ENCODE data around the gene DEGS2. TPM values are rescaled to one million over a fixed set of nuclear protein-coding genes. Genes with fewer than 3 reads are reported as not detected.

Gene DEGS2
- total and polyA plus RNA-seq, 2 experiments from 2014 or later, result 1.4 TPM; not detected in 1

DNA sequence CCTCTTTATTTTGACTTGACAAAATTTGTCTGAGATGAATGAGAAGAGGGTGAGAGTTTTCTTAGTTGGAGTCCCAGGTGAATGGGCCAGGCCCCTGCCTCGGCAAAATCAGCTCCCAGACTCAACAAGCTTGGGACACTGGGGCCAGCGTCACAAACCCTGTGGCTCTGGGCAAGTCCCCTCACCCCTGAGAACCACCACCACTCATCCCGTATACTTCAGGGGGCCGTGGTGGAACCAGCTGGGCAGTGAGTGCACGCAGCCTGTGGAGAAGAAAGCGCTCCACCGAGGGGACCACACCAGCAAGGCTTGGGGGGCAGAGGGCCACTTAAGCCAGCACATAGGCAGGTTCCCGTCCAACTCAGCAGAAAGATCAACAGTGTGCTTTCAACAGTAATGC lies 40.2 kb downstream of the DEGS2 start:
- Histone ChIP-seq H4K20me1 (ENCODE audit: insufficient read depth) (no peaks in the 10 kb centered on the region), H3K9ac (no peak overlapping the region), H3F3A (ENCODE audit: insufficient read depth) (no peaks in the 10 kb centered on the region), H2AFZ (no peak overlapping the region), H3K4me1 (ENCODE audit: insufficient read depth) (no peaks in the 10 kb centered on the region), H3K4me3 (no peak overlapping the region), H3K27ac (no peak overlapping the region), H3K4me2 (ENCODE audit: unreplicated experiment) (no peak overlapping the region), H3K36me3 (ENCODE audit: low read depth) (no peaks in the 10 kb centered on the region), H3K9me2 (ENCODE audit: insufficient read depth) (no peaks in the 10 kb centered on the region), H3K27me3 (replicated peaks; ENCODE audit: insufficient read depth) (no peaks in the 10 kb centered on the region), H3K9me3 (ENCODE audit: low read depth) (no peaks in the 10 kb centered on the region), H3K79me2 (ENCODE audit: insufficient read depth) (no peaks in the 10 kb centered on the region)
- no peak for DNase-seq
- WGBS, 2 experiments (ENCODE audit: low coverage in 1 of 2, low lambda C conversion rate in 2 of 2, missing lambda C conversion rate in 2 of 2), result 94 to 97% methylated on average over 8 of the region's 8 CpGs
- in situ Hi-C loops (cut with MboI), result no loop called here
- TF ChIP-seq EZH2 (IDR thresholded peaks at IDR 0.05; ENCODE audit: insufficient read depth, poor library complexity, severe bottlenecking) (no peak), EZH2phosphoT487 (IDR thresholded peaks at IDR 0.05; ENCODE audit: insufficient read depth, low read depth) (no peak)

DNA sequence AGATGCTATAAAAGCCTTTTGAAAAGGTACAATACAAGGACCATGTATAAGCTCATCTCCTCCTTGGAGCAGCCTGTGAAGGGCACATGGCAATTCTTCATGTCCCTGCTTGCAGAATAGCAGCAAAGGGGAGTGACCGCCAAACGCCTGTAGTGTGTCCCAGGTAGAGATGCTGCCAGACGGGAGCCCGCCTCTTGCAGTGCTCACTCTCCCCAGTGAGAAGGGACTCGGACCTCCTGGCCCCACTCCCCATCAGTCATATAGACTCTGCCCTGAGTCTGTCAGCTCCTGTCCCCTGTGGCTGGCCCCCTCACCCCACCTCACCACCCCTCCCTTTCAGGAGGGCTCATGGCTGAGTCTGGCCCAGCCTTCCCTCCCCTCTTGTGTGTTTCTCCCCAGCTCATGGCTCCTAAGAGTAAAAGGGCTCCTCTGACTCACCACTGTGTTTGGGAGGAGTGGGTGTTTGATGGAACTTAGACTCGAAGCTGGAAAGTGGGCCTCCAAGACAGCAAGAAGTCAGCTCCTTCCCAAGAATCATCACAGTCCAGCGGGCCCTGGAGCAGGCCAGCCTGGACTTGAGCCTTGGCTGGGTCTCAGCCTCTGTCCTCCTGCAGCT lies 40.9 kb downstream of the DEGS2 start:
- Histone ChIP-seq H3K4me2 (ENCODE audit: unreplicated experiment) (no peak overlapping the region), H2AFZ (no peak overlapping the region), H3K36me3 (ENCODE audit: low read depth) (no peaks in the 10 kb centered on the region), H3K9me2 (ENCODE audit: insufficient read depth) (no peaks in the 10 kb centered on the region), H3K9ac (no peak overlapping the region), H4K20me1 (ENCODE audit: insufficient read depth) (no peaks in the 10 kb centered on the region), H3K27ac (no peak overlapping the region), H3K4me1 (ENCODE audit: insufficient read depth) (no peaks in the 10 kb centered on the region), H3K27me3 (replicated peaks; ENCODE audit: insufficient read depth) (no peaks in the 10 kb centered on the region), H3F3A (ENCODE audit: insufficient read depth) (no peaks in the 10 kb centered on the region), H3K4me3 (no peak overlapping the region), H3K9me3 (ENCODE audit: low read depth) (no peaks in the 10 kb centered on the region), H3K79me2 (ENCODE audit: insufficient read depth) (no peaks in the 10 kb centered on the region)
- no peak for DNase-seq
- 77% methylated on average over 6 to 7 of the region's 7 CpGs for WGBS, 2 experiments (ENCODE audit: low coverage in 1 of 2, low lambda C conversion rate in 2 of 2, missing lambda C conversion rate in 2 of 2)
- TF ChIP-seq EZH2 (IDR thresholded peaks at IDR 0.05; ENCODE audit: insufficient read depth, poor library complexity, severe bottlenecking) (no peak), EZH2phosphoT487 (IDR thresholded peaks at IDR 0.05; ENCODE audit: insufficient read depth, low read depth) (no peak)
- in situ Hi-C loops (cut with MboI), result no loop called here

DNA sequence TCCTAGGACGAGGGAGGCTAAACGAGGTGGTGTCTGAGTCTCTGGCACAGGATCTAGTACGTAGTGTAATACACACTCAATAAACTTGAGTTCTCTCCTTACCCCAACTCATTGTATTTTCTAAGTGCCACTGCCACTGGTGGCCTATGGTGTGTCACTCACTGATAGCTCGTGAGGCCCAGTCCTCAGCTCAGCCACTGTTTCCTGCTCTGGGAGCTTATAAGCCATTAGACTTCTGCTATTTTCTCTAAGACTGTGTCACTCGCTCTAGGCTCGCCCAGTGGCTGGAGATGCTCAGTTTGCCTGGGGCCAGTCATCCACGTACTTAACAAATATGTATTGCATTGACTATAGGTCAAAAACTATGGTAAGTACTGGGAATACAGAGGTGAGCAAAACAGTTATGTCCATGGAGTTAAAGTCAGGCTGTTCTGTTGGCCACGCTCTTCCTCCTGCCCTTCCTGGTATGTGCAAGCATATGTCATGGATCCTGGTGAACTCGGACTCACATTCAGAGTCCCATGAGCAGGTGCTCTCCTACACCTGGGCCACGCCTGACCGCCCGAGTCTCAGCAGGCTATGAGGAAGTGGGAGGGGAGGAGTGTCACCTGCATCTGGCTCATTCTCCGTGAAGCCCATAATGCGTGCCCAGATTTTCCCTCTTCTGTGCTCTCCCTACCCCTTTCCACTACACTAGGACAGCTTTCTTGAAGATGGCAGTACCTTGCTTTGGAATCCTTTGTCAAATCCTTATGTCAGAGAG lies 41.6 kb downstream of the DEGS2 start:
- Histone ChIP-seq H3K4me2 (ENCODE audit: unreplicated experiment) (no peak overlapping the region), H3K27me3 (replicated peaks; ENCODE audit: insufficient read depth) (no peaks in the 10 kb centered on the region), H3K9ac (no peak overlapping the region), H3K9me3 (ENCODE audit: low read depth) (no peaks in the 10 kb centered on the region), H3K79me2 (ENCODE audit: insufficient read depth) (no peaks in the 10 kb centered on the region), H3K27ac (no peak overlapping the region), H4K20me1 (ENCODE audit: insufficient read depth) (no peaks in the 10 kb centered on the region), H3K9me2 (ENCODE audit: insufficient read depth) (no peaks in the 10 kb centered on the region), H3F3A (ENCODE audit: insufficient read depth) (no peaks in the 10 kb centered on the region), H3K4me1 (ENCODE audit: insufficient read depth) (no peaks in the 10 kb centered on the region), H3K4me3 (no peak overlapping the region), H2AFZ (no peak overlapping the region), H3K36me3 (ENCODE audit: low read depth) (no peaks in the 10 kb centered on the region)
- WGBS, 2 experiments (ENCODE audit: low coverage in 1 of 2, low lambda C conversion rate in 2 of 2, missing lambda C conversion rate in 2 of 2), result 86 to 91% methylated on average over 14 of the region's 14 CpGs
- TF ChIP-seq EZH2phosphoT487 (IDR thresholded peaks at IDR 0.05; ENCODE audit: insufficient read depth, low read depth) (no peak), EZH2 (IDR thresholded peaks at IDR 0.05; ENCODE audit: insufficient read depth, poor library complexity, severe bottlenecking) (no peak)
- in situ Hi-C loops (cut with MboI), result no loop called here
- DNase-seq, result no peak

DNA sequence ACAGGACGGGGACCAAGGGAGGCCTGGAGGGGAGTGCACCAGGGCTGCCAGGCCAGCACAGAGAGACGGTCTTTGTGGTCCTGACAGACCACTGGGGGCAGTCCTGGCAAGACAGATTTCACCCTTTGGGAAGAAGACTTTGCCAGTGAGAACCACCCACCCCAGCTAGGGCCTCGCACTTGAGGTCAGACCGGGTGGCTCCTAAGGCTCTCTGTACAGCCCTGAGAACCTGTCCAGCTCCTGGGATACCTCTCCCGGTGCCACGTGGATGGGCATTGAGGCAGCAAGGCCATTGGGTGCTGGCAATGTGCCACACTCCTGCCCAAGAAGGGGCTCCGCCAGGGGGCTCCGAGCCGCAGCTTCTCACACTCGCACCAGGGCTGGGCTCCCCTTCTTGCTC lies 42.4 kb downstream of the DEGS2 start:
- no peaks in the 10 kb centered on the region for H3K9me3 ChIP-seq (ENCODE audit: low read depth)
- no peak overlapping the region for H2AFZ ChIP-seq
- no peak for DNase-seq
- TF ChIP-seq EZH2 (IDR thresholded peaks at IDR 0.05; ENCODE audit: insufficient read depth, poor library complexity, severe bottlenecking), result no peak
- TF ChIP-seq EZH2phosphoT487 (IDR thresholded peaks at IDR 0.05; ENCODE audit: insufficient read depth, low read depth), result no peak
- no peaks in the 10 kb centered on the region for H3K4me1 ChIP-seq (ENCODE audit: insufficient read depth)
- H3K27me3 ChIP-seq (replicated peaks; ENCODE audit: insufficient read depth), result no peaks in the 10 kb centered on the region
- in situ Hi-C loops (cut with MboI), result no loop called here
- 93 to 98% methylated on average over 9 to 10 of the region's 10 CpGs for WGBS, 2 experiments (ENCODE audit: low coverage in 1 of 2, low lambda C conversion rate in 2 of 2, missing lambda C conversion rate in 2 of 2)
- H3K4me3 ChIP-seq, result no peak overlapping the region
- H3F3A ChIP-seq (ENCODE audit: insufficient read depth), result no peaks in the 10 kb centered on the region
- H4K20me1 ChIP-seq (ENCODE audit: insufficient read depth), result no peaks in the 10 kb centered on the region
- H3K4me2 ChIP-seq (ENCODE audit: unreplicated experiment), result no peak overlapping the region
- no peak overlapping the region for H3K9ac ChIP-seq
- H3K9me2 ChIP-seq (ENCODE audit: insufficient read depth), result no peaks in the 10 kb centered on the region
- H3K27ac ChIP-seq, result no peak overlapping the region
- H3K79me2 ChIP-seq (ENCODE audit: insufficient read depth), result no peaks in the 10 kb centered on the region
- no peaks in the 10 kb centered on the region for H3K36me3 ChIP-seq (ENCODE audit: low read depth)
